Testis (tissue), 3 donors: ENCODE measurements around the gene CMPK2. TPM values are rescaled to one million over a fixed set of nuclear protein-coding genes. Genes with fewer than 3 reads are reported as not detected.

Experiments used
- DNase-seq: peaks from one replicate; pipeline ENCODE4 v3.0.0-alpha.2; 2019
- H3K27ac ChIP-seq, 2 donors: fragments of 200-600 bp; sonication (generic); one replicate each; pipeline ENCODE4 v1.5.1; 2019
- H3K27me3 ChIP-seq: fragments of 200-600 bp; sonication (generic); one replicate; pipeline ENCODE4 v1.5.1; 2019
- H3K36me3 ChIP-seq: fragments of 200-600 bp; sonication (generic); one replicate; pipeline ENCODE4 v1.5.1; 2017; ENCODE audit warnings: low read depth; ENCODE audit errors: missing control alignments
- H3K4me1 ChIP-seq: fragments of 200-600 bp; sonication (generic); one replicate; pipeline ENCODE4 v1.5.1; 2019
- H3K4me3 ChIP-seq, 2 donors: fragments of 200-600 bp; sonication (generic); one replicate each; pipeline ENCODE4 v1.5.1; 2017 to 2019
- H3K9me3 ChIP-seq: fragments of 200-600 bp; sonication (generic); one replicate; pipeline ENCODE4 v1.5.1; 2017
- POLR2A ChIP-seq: fragments of 450-650 bp; IDR thresholded peaks from one replicate; pipeline ENCODE4 v1.6.1; 2017; ENCODE audit warnings: antibody characterized with exemption, mild to moderate bottlenecking, moderate library complexity
- WGBS, 2 donors: methylation state at CpG; one replicate each; pipeline ENCODE4 v1.1.5; 2018; 5-methylcytosine and 5-hydroxymethylcytosine counted together
- intact Hi-C: fragments of 100-400 bp; cut with DNase I; formaldehyde crosslinking; loops from one replicate; pipeline ENCODE4 v1.15.1; 2023; ENCODE audit warnings: low total_unique reads
- polyA plus RNA-seq: library from polyadenylated mRNA; stranded (reverse); fragments of 350-450 nt; fragmentation: Illumina TruSeq; extraction: RNeasy Lipid Tissue Mini Kit (QIAGEN cat#74804); gene quantifications from one replicate; pipeline ENCODE4 v1.2.3, GENCODE V29; 2014; ENCODE audit warnings: low read depth, low replicate concordance; ENCODE audit not compliant: insufficient read depth
- total RNA-seq, 2 donors: library from RNA; depleted of rRNA; stranded (reverse); fragments of >200 nt; gene quantifications; one replicate each; pipeline ENCODE4 v1.2.3, GENCODE V29; 2016
- TF ChIP-seq, protein P1 (sequence below), 3 experiments: fragments of 450-650 bp in 2 of 3; fragments of 200-600 bp in 1 of 3; sonication (generic) in 1 of 3; IDR thresholded peaks; one replicate each; pipeline ENCODE4 v1.5.1; 2016 to 2019; ENCODE audit warnings: antibody characterized with exemption in 3 of 3, mild to moderate bottlenecking in 2 of 3, moderate library complexity in 1 of 3

Gene CMPK2
- total and polyA plus RNA-seq, 3 donors from 2014 or later = 11.1 to 16.1 (median 15.4) TPM

DNA sequence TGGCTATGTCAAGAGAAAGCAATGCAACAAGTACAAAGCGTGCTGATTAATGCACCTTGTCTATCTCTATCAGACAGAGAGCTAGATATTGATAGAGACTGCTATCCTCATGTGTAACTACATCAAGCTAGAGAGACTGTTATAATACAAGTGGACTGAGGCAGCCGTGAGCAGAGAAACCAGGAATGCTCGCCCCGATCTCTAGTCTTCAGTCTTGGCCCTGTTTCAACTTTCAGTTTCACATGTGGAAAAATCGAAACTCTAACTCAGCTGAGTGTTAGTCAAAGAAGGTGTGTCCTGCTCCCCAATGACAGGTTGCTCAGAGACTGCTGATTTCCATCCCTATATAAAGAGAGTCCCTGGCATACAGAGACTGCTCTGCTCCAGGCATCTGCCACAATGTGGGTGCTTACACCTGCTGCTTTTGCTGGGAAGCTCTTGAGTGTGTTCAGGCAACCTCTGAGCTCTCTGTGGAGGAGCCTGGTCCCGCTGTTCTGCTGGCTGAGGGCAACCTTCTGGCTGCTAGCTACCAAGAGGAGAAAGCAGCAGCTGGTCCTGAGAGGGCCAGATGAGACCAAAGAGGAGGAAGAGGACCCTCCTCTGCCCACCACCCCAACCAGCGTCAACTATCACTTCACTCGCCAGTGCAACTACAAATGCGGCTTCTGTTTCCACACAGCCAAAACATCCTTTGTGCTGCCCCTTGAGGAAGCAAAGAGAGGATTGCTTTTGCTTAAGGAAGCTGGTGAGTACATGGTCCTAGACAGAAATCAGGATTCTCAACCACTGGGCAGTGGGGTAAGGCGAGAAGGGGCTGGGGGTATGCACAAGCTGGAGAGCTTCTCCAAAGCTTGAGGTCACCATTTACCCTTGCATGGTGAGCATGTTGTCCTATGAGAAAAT is 11.9 kb upstream of the CMPK2 start, which contains the start of gene RSAD2:
TSS of gene RSAD2 (plus strand) at position 376 of the 903 bp plus-strand sequence. CDS start at position 400, 24 bp downstream.
- Histone ChIP-seq H3K9me3 (no peaks in the 10 kb centered on the region), H3K27me3 (no peaks in the 10 kb centered on the region), H3K4me1 (no peaks in the 10 kb centered on the region), H3K36me3 (no peaks in the 10 kb centered on the region), H3K27ac (peak within 1 kb of the TSS in 1 of 2 donors; percentile 59), H3K4me3 (peak within 1 kb of the TSS; percentile 43 to 52)
- no peak for TF ChIP-seq POLR2A
- TF ChIP-seq, protein P1, sequence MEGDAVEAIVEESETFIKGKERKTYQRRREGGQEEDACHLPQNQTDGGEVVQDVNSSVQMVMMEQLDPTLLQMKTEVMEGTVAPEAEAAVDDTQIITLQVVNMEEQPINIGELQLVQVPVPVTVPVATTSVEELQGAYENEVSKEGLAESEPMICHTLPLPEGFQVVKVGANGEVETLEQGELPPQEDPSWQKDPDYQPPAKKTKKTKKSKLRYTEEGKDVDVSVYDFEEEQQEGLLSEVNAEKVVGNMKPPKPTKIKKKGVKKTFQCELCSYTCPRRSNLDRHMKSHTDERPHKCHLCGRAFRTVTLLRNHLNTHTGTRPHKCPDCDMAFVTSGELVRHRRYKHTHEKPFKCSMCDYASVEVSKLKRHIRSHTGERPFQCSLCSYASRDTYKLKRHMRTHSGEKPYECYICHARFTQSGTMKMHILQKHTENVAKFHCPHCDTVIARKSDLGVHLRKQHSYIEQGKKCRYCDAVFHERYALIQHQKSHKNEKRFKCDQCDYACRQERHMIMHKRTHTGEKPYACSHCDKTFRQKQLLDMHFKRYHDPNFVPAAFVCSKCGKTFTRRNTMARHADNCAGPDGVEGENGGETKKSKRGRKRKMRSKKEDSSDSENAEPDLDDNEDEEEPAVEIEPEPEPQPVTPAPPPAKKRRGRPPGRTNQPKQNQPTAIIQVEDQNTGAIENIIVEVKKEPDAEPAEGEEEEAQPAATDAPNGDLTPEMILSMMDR (IDR thresholded peaks at IDR 0.05) = no peak
- no peak for DNase-seq
- intact Hi-C loops = no loop called here
- 44 to 56% methylated on average over 9 to 10 of the region's 10 CpGs for WGBS, 2 donors

DNA sequence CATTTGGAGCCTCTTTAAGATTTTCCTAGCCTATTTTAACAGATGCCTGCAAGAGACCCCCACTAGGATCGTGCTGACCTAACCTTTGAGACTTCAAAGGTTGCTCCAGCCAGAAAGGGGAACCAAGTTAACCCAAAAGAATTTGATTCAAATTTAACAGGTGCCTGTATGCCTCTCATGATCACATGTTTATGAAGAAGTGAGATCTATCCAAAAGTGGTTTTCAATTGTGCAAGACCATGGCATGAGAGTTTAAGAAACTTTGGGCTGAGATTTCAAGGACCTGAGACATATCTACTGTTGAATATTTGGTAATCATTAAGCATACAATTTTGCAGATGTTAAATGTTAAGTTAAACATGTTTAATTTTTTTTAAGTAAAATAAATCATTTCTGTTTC is 10.6 kb upstream of the CMPK2 start:
- no peak for TF ChIP-seq POLR2A
- TF ChIP-seq, protein P1 (IDR thresholded peaks at IDR 0.05) = no peak
- Histone ChIP-seq H3K4me3 (no peak overlapping the region), H3K9me3 (no peaks in the 10 kb centered on the region), H3K4me1 (no peaks in the 10 kb centered on the region), H3K27ac (no peak overlapping the region), H3K27me3 (no peaks in the 10 kb centered on the region), H3K36me3 (no peaks in the 10 kb centered on the region)
- WGBS, 2 donors = 96 to 100% methylated on average over 1 of the region's 1 CpG
- intact Hi-C loops = no loop called here
- no peak for DNase-seq

DNA sequence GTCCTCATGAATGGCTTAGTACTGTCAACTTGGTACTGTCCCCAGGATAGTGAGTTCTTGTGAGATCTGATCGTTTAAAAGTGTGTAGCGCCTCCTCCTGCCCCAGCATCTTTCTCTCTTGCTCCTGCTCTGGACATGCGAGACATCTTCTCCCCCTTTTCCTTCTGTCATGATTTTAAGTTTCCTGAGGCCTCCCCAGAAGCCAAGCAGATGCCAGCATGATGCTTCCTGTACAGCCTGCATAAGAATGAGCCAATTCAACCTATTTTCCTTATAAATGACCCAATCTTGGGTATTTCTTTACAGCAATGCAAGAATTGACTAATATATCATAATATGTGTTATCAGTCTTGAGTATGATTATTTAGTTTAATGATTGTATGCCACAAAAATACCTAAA is 8.3 kb upstream of the CMPK2 start:
- no peaks in the 10 kb centered on the region for H3K4me1 ChIP-seq
- intact Hi-C loops = no loop called here
- no peak overlapping the region for H3K4me3 ChIP-seq
- H3K36me3 ChIP-seq = no peaks in the 10 kb centered on the region
- no peaks in the 10 kb centered on the region for H3K27me3 ChIP-seq
- H3K27ac ChIP-seq = no peak overlapping the region
- WGBS, 2 donors = 93 to 96% methylated on average over 3 of the region's 3 CpGs
- no peak for DNase-seq
- H3K9me3 ChIP-seq = no peaks in the 10 kb centered on the region
- no peak for TF ChIP-seq POLR2A
- TF ChIP-seq, protein P1 (IDR thresholded peaks at IDR 0.05) = no peak

DNA sequence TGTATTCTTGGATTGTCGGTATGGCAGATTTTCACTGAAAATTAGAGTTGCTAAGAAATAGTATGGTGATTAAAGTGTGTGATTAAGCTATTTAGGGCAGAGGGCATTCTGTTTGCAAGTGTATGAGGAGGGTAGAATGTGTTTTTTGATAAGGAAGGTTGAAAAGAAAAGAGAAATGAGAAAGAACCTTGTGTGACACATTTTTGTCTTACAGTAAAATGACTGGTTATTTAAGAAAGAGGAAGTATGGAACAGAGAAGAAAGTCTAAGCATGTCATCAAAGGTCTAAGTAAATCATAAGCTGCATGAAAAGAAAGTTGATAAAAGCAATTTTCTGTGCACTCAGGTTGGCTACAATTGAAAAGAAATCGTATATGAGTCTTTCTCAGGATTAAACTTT is 6.7 kb upstream of the CMPK2 start:
- H3K27ac ChIP-seq = no peak overlapping the region
- no peak for TF ChIP-seq POLR2A
- TF ChIP-seq, protein P1 (IDR thresholded peaks at IDR 0.05) = no peak
- no peaks in the 10 kb centered on the region for H3K4me1 ChIP-seq
- WGBS, 2 donors = 88 to 94% methylated on average over 2 of the region's 2 CpGs
- H3K4me3 ChIP-seq = no peak overlapping the region
- no peak for DNase-seq
- H3K27me3 ChIP-seq = no peaks in the 10 kb centered on the region
- H3K36me3 ChIP-seq = no peaks in the 10 kb centered on the region
- no peaks in the 10 kb centered on the region for H3K9me3 ChIP-seq
- intact Hi-C loops = no loop called here
